ENCODE measurements around the gene CDC42BPB.

The CDC42BPB gene

GRCh38 chr14:102949801-102950451, 107.4 kb downstream of the CDC42BPB start:
- no peak for DNase-seq (ENCODE audit: extremely low read depth in 1 of 2, low read depth in 1 of 2)

- no peak for DNase-seq (ENCODE audit: extremely low read depth in 1 of 2, low read depth in 1 of 2)
These were observed 108.1 kb downstream of the CDC42BPB start for GRCh38 chr14:102949062-102949800.

DNA sequence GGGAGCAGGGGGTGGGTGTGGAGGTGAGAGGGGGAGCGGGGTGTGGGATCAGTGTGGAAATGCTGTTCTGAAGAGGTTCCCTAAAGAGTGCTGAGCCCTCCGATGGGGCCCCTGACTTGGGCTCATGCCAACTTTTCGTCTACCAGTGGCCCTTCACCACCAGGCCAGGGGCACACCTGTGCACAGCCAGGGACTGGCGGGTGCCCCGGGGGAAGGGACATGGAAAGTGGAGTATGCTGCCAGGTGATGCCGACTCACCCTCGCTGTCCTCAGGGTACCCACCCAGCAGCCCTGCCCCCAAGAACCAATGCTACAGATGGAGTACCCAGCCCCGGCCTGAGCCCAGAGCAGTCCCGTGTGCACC, 108.7 kb downstream of the CDC42BPB start:
- no peak for DNase-seq (ENCODE audit: extremely low read depth in 1 of 2, low read depth in 1 of 2)

DNA sequence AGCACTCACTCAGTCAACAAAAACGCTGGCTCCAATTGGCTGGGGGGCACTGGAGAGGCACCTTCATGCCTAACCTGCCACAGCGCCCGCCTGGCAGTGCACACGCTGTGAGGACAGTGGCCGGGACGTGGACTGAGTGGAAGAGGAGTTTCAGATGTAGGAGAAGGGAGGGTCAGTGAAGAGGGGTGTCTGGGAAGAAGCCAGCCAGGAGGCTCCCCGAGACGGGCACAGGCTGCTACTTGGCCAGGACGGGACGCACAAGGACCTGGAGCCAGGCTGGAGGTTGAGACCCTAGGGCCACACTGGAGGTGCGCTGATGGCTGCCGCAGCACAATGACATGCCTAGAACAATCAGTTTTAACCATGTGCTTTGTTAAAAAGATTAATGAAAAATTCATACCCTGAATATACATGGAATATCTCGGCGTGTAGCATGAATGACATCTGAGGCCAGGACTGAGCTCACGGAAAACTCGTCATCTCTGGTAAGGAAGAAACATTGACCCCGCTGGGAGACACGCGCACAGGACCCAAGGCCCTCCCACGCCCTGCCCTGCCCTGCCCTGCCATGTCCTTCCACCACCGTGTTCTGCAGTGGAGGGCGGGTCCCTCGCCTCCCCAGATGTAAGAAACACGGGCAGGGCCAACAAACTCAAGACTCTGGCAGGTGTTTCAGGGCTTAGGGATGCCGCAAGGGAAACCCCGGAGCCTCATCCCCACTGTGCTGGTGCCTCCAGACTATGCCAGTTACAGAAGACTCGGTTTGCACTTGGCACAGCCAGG, 109.8 kb downstream of the CDC42BPB start:
- DNase-seq (ENCODE audit: extremely low read depth in 1 of 2, low read depth in 1 of 2), result no peak

DNA sequence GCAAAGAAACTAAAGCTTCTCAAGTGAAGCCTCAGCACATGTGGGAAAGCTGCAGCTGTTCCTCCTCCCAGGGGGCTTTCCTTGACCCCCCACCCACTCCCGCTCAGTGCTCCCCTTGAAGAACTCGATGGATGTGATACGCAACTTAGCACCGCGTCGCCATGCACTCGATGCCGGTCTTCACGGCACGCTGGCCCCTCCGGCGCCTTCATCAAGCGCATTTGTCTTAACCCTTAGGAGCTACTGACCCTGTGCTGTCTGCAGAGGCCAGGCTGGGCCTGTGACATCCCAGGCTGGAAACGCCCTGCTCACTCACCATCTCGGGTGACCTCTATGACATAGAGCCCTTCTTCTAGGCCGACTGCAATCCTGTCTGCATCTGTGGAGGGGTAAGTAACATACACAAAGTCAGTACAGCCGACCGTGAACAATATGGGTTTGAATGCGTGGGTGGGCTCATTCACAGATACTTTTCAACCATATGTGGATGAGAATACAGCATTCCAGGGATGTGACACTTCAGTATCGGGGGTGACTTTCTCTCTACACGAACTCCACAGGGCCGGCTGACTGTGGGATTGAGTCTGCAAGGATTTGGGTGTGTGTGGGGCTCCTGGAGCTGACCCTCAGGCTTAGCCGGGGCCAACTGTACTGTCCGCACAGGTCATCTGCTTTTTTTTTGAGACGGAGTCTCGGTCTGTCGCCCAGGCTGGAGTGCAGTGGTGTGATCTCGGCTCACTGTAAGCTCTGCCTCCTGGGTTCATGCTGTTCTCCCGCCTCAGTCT, 111.8 kb downstream of the CDC42BPB start:
- DNase-seq (ENCODE audit: extremely low read depth in 1 of 2, low read depth in 1 of 2), result no peak

GRCh38 chr14:102944448-102945330, 112.7 kb downstream of the CDC42BPB start:
- no peak for DNase-seq (ENCODE audit: extremely low read depth in 1 of 2, low read depth in 1 of 2)

- DNase-seq (ENCODE audit: extremely low read depth in 1 of 2, low read depth in 1 of 2), result no peak
These were observed 113.4 kb downstream of the CDC42BPB start for GRCh38 chr14:102943979-102944378.

DNA sequence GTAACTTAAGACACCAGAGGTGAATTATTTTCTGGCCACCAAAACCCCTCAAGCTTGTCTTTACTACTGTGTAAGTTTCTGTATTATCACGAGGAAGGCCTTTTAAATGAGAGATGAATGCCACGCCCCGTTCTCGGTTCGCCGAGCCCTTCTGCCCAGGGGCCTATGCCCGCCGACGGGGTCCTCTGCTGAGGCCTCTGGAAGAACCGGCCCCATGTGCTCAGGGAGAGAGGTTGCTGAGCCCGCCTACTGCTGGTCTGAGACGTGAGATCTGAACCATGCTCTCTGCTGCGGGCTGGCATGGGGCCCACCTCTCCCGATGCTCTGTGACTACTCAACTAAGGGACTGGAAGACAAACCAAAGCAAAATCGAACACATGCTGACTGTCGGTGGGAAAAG, 113.9 kb downstream of the CDC42BPB start:
- no peak for DNase-seq (ENCODE audit: extremely low read depth in 1 of 2, low read depth in 1 of 2)

DNA sequence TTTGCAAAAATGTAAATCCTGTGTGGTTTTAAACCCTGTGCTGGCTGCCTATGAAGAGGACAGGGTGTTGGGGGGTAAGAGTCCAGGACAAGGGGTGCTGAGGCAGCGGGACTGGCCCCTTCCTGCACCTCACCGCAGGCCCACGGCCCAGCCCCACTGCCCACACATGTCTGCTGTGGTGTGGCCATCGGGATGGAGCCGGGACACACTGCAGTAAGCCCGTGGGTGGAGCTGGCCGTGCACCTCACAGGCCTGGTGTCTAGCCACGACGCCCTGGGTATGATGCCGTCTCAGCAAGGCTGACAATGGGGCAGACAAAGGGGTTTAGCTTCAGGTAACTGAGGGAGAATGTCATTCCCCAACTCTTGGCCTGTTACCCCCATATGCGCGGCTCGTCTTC, 115.3 kb downstream of the CDC42BPB start:
- no peak for DNase-seq (ENCODE audit: extremely low read depth in 1 of 2, low read depth in 1 of 2)

- DNase-seq (ENCODE audit: extremely low read depth in 1 of 2, low read depth in 1 of 2), result no peak
These were observed 115.8 kb downstream of the CDC42BPB start for GRCh38 chr14:102941419-102942011.

DNA sequence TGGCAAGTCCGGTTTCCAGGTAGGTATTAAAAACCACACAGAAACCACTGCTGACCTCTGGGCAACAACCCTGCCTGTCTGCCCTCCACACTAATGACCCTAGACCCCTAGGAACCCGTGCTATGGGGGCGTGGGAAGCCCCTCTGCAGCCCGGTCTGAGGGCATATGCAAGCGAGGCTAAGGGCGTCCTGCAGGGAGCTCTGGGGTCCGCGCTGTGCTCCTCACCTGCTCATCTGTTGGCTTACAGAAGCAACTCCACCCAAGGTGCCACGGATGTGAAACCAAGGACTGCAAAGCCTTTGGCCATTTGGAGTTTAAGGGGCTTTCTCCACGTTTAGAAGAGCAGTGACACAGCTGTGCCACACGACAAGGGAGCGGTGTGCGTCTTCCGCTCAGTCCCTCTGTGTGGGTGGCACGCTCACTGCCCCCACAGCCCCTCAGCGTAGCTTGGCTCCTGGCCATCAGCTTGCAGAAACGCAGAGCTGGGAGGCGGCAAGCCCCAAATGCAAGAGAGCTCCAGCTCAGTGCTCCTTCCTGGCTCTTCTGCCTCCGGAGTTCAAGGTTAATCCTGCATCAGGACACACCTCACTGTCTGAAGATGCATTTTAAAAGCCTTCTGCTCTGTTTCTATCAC, 116.5 kb downstream of the CDC42BPB start:
- no peak for DNase-seq (ENCODE audit: extremely low read depth in 1 of 2, low read depth in 1 of 2)

DNA sequence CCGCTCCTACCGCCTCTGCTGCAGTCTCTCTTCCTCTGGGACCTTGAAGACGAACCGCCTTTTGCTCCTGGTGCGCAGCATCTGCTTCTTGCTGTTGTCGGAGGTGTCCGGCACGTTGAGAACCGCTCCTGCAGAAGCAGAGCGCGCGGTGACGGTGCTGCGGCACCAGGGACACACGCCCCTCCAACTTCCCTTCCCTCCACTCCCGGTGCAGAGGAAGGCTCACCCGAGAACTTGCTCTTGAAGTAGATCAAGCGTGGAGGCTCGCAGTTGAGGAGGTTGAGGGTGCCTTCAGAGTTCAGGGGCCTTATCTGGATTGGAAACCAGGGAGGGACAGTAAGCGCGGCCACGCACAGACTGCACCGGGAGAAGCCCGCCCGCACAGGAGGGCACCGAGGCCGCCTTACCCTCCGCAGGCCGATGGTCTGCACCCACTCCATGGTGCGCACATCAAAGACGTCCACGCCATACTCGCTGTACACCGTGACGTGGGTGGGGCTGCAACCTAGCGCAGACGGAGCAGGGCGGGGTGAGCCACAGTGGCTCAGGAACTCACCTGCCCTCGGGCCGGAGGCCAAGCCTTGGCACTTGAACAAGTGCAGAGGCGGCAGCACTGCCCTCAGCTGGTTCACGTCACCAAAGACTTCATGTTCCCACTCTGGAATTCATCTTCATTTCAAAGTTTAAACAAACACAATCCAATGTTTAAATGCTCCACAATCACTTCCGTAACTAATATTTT, 117.4 kb downstream of the CDC42BPB start:
- no peak for DNase-seq (ENCODE audit: extremely low read depth in 1 of 2, low read depth in 1 of 2)

- no peak for DNase-seq (ENCODE audit: extremely low read depth in 1 of 2, low read depth in 1 of 2)
These were observed 118.0 kb downstream of the CDC42BPB start for GRCh38 chr14:102939329-102939728.

- DNase-seq (ENCODE audit: extremely low read depth in 1 of 2, low read depth in 1 of 2), result no peak
These were observed 119.2 kb downstream of the CDC42BPB start for GRCh38 chr14:102938191-102938590.

- no peak for DNase-seq (ENCODE audit: extremely low read depth in 1 of 2, low read depth in 1 of 2)
These were observed 119.8 kb downstream of the CDC42BPB start for GRCh38 chr14:102937331-102938175.

GRCh38 chr14:102935756-102936155, 121.6 kb downstream of the CDC42BPB start:
- DNase-seq (ENCODE audit: extremely low read depth in 1 of 2, low read depth in 1 of 2), result no peak

- DNase-seq (ENCODE audit: extremely low read depth in 1 of 2, low read depth in 1 of 2), result no peak
These were observed 123.6 kb downstream of the CDC42BPB start for GRCh38 chr14:102933618-102934231.
